ENCODE results near the gene TMEM145. TPM values are rescaled to one million over a fixed set of nuclear protein-coding genes. Genes with fewer than 3 reads are reported as not detected.

The TMEM145 gene
- total RNA-seq, 1 donor from 2014 or later = not detected

- intact Hi-C loops (cut with DNase I) = no loop called here
- no peak for ATAC-seq
- peak; percentile 58 for DNase-seq (ENCODE audit: low spot score)
Measured at GRCh38 chr19:42287017-42287826, 25.9 kb upstream of the TMEM145 start.

DNA sequence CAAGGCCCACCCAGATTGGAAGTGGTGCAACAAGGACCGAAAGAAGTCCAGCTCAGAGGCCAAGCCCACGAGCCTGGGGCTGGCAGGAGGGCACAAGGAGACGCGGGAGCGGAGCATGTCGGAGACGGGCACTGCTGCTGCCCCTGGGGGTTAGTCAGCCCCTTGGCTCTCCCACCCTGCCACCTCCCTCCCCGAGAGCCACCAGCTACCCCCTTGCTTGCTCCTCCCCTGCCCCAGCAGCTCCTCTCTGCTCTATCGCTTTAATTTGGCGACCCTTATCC, 25.3 kb upstream of the TMEM145 start:
- no peak for DNase-seq (ENCODE audit: low spot score)

GRCh38 chr19:42288387-42288786, 24.7 kb upstream of the TMEM145 start:
- intact Hi-C loops (cut with DNase I) = no loop called here
- no peak for ATAC-seq

More for the DNA sequence above, 25.3 kb upstream of the TMEM145 start:
- intact Hi-C loops (cut with DNase I) = no loop called here
- no peak for ATAC-seq

GRCh38 chr19:42288881-42289555, 24.1 kb upstream of the TMEM145 start:
- ATAC-seq (no peak), DNase-seq (ENCODE audit: low spot score) (no peak)
- intact Hi-C loops (cut with DNase I) = no loop called here

More at GRCh38 chr19:42288387-42288786, 24.7 kb upstream of the TMEM145 start:
- DNase-seq (ENCODE audit: low spot score) = peak; percentile 55

GRCh38 chr19:42289556-42290041, 23.5 kb upstream of the TMEM145 start:
- ATAC-seq = no peak
- intact Hi-C loops (cut with DNase I) = loop anchor here (10.0 kb wide), 1 partner anchor 45 kb away; the partner anchor contains the start of gene GSK3A
- peak; percentile 52 for DNase-seq (ENCODE audit: low spot score)

- intact Hi-C loops (cut with DNase I) = loop anchor here (10.0 kb wide), 1 partner anchor 45 kb away; the partner anchor contains the start of gene GSK3A
- no peak for ATAC-seq
- peak; percentile 63 for DNase-seq (ENCODE audit: low spot score)
Measured at GRCh38 chr19:42290136-42290522, 23.0 kb upstream of the TMEM145 start.

- ATAC-seq (no peak), DNase-seq (ENCODE audit: low spot score) (peak; percentile 66)
- intact Hi-C loops (cut with DNase I) = loop anchor here (10.0 kb wide), 1 partner anchor 46 kb away; the partner anchor contains the start of gene GSK3A
Measured at GRCh38 chr19:42290523-42291434, 22.3 kb upstream of the TMEM145 start.

DNA sequence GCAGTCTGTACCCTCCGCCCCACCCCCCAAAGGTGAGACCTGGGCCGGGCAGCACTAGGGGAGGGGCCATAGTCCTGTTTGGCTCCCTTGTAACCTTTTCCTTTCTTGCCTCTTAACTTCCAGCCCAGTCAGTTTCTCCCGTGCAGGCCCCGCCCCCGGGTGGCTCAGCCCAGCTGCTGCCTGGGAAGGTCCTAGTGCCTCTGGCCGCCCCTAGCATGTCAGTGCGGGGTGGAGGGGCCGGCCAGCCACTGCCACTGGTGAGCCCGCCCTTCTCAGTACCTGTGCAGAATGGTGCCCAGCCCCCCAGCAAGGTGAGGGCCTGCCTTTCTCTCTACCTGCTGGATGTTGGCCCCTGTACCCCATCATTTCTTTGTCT, 21.7 kb upstream of the TMEM145 start:
- intact Hi-C loops (cut with DNase I) = loop anchor here (10.0 kb wide), 1 partner anchor 47 kb away; the partner anchor contains the start of gene GSK3A
- ATAC-seq (no peak), DNase-seq (ENCODE audit: low spot score) (no peak)

DNA sequence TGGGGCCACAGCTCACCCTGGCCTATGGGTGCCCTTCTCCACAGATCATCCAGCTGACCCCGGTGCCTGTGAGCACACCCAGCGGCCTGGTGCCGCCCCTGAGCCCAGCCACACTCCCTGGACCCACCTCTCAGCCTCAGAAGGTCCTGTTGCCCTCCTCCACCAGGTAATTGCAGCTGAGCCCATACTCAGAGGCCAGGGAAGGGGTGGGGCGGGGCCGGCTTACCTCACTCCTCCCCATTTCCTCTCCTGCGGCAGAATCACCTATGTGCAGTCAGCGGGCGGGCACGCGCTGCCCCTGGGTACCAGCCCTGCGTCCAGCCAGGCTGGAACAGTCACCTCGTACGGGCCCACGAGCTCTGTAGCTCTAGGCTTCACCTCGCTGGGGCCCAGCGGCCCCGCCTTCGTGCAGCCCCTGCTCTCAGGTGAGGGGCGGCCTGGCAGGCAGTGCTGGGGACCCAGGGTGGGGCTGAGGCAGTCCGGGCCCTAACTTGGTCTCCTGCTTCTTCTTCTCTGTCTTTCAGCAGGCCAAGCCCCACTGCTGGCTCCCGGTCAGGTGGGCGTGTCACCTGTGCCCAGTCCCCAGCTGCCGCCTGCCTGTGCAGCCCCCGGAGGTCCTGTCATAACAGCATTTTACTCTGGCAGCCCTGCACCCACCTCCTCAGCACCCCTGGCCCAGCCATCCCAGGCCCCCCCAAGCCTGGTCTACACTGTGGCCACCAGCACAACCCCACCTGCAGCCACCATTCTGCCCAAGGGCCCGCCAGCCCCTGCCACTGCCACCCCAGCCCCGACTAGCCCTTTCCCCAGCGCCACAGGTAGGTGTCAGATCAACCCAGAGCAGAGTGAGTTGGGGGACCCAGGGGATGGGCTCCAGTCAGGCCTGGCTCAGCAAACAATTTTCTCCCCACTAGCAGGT, 20.8 kb upstream of the TMEM145 start:
- no peak for ATAC-seq
- DNase-seq (ENCODE audit: low spot score) = no peak
- intact Hi-C loops (cut with DNase I) = loop anchor here (10.0 kb wide), 1 partner anchor 48 kb away; the partner anchor contains the start of gene GSK3A

DNA sequence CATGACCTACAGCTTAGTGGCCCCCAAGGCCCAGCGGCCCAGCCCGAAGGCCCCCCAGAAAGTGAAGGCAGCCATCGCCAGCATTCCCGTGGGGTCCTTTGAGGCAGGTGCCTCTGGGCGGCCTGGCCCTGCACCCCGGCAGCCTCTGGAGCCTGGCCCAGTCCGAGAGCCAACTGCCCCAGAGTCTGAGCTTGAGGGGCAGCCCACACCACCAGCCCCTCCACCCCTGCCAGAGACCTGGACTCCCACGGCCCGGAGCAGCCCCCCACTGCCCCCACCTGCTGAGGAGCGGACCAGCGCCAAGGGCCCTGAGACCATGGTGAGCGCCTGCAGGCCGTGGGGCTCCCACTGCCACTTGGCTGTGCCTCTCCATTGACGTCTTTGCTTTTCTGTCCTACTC, 20.1 kb upstream of the TMEM145 start:
- no peak for ATAC-seq
- intact Hi-C loops (cut with DNase I) = loop anchor here (10.0 kb wide), 1 partner anchor 48 kb away; the partner anchor contains the start of gene GSK3A
- no peak for DNase-seq (ENCODE audit: low spot score)

GRCh38 chr19:42293540-42293939, 19.6 kb upstream of the TMEM145 start:
- ATAC-seq = no peak
- no peak for DNase-seq (ENCODE audit: low spot score)
- intact Hi-C loops (cut with DNase I) = loop anchor here (10.0 kb wide), 1 partner anchor 49 kb away; the partner anchor contains the start of gene GSK3A

- ATAC-seq (no peak), DNase-seq (ENCODE audit: low spot score) (no peak)
- intact Hi-C loops (cut with DNase I) = loop anchor here (10.0 kb wide), 1 partner anchor 49 kb away; the partner anchor contains the start of gene GSK3A
Measured at GRCh38 chr19:42293948-42294347, 19.2 kb upstream of the TMEM145 start.

DNA sequence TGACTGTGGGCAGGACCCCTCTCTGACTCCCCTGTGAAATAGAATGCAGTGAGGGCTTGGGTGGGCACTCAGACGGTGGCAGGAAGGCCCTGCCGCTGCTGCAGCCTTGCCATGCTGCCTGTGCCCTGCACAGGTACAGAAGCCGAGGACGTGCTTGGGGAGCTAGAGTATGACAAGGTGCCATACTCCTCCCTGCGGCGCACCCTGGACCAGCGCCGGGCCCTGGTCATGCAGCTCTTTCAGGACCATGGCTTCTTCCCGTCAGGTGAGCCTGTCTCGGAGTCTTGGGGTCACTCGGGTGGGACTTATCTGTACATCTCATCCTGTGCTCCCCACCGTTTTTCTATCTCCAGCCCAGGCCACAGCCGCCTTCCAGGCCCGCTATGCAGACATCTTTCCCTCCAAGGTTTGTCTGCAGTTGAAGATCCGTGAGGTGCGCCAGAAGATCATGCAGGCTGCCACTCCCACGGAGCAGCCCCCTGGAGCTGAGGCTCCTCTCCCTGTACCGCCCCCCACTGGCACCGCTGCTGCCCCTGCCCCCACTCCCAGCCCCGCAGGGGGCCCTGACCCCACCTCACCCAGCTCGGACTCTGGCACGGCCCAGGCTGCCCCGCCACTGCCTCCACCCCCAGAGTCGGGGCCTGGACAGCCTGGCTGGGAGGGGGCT, 18.5 kb upstream of the TMEM145 start:
- ATAC-seq = no peak
- intact Hi-C loops (cut with DNase I) = loop anchor here (10.0 kb wide), 1 partner anchor 50 kb away; the partner anchor contains the start of gene GSK3A

DNA sequence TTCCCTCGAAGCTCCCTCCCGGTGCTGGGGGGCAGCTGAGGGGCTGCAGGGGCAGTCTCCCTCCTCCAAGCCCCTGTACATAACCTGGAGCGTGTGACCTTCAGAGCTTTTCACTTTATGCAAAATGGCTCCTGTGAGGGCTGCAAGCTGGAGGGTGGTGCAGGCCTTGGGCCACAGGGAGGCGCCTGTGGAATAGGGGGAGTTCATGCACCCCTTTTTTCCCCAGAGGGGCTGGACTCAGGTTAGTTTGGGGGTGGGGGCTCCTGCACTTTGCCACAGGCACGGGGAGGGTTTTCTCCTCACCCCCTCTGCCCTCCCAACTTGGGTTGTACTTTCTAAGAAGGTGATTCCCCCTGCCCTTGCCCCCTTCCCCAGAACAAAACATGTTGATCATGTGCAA, 17.8 kb upstream of the TMEM145 start:
- DNase-seq (ENCODE audit: low spot score) (no peak), ATAC-seq (no peak)
- intact Hi-C loops (cut with DNase I) = loop anchor here (10.0 kb wide), 1 partner anchor 51 kb away; the partner anchor contains the start of gene GSK3A

More for the DNA sequence above, 18.5 kb upstream of the TMEM145 start:
- DNase-seq (ENCODE audit: low spot score) = no peak

DNA sequence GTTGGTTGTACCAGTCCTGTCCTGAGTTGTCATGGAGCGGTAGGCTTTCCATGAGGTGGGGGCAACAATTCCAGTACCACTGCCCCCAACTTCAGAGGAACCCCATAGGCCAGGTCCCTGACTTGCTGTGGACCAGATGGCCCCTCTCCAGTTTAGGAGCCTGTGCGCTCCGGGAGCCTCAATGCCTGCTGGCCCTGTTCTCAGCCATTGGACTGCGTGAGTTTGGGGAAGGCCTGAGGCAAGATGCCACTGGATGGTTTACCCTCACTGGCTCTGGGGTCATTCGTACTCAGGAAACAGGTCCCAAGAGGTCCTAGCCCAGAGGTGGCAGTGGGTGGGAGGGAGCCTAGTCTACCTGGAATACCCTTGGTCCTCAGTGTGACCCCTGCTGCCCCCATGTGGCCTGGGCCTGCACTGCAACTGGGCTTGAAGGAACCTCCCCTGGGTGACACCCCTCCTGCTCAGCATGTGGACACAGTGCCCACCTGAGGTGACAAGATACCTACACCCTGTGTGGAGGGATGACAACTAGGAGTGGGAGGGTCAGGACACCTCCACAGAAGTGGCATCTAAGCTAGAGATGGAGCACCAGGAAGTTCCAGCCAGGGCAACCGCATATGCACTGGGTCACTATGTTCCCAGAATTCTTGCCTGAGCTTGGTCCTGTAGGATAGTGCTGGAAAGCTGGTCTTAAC, 17.1 kb upstream of the TMEM145 start:
- intact Hi-C loops (cut with DNase I) = loop anchor here (10.0 kb wide), 1 partner anchor 51 kb away; the partner anchor contains the start of gene GSK3A
- ATAC-seq = peak; percentile 77
- DNase-seq (ENCODE audit: low spot score) = peak; percentile 91

- ATAC-seq (no peak), DNase-seq (ENCODE audit: low spot score) (no peak)
- intact Hi-C loops (cut with DNase I) = loop anchor here (10.0 kb wide), 1 partner anchor 52 kb away; the partner anchor contains the start of gene GSK3A
Measured at GRCh38 chr19:42297039-42297438, 16.1 kb upstream of the TMEM145 start.

Measured in sciatic nerve (tissue), 2 donors.